ENCODE measurements around the gene RGS9BP. TPM values are rescaled to one million over a fixed set of nuclear protein-coding genes. Genes with fewer than 3 reads are reported as not detected.
"Not testable (repeated sequence)": the region's sequence is repeated elsewhere in the genome, so short reads cannot be mapped to it uniquely, and the experiment has no call there.

The RGS9BP gene
- total and polyA plus RNA-seq, 2 donors (not counting 1 experiment from before 2014, with no cell fraction given), result 0.09 to 0.66 TPM

DNA sequence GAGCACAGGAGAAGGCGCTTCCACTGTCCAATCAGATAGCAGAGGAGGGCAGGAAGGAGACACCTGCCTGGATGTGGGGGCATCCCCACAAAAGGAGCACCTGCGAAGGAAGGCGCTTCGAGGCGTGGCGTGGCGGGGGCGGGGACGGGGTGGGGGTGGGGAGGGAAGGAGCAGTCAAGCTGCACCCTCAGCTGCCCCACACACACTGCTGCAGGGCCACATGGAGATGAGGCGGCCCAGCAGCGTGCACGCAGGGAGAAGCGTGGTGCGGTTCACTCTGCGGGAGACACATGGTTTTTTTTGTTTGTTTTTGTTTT, 22.1 kb upstream of the RGS9BP start:
- H3K9me3 ChIP-seq (ENCODE audit: control insufficient read depth, insufficient read depth, low read depth, low read length), result no peaks in the 10 kb centered on the region
- H3K27ac ChIP-seq (ENCODE audit: insufficient read depth, low read length), result no peak overlapping the region
- no peaks in the 10 kb centered on the region for H3K27me3 ChIP-seq (ENCODE audit: control insufficient read depth, insufficient read depth, low read length)
- no peaks in the 10 kb centered on the region for H4K20me1 ChIP-seq (ENCODE audit: control insufficient read depth, extremely low read depth, insufficient read depth, low read length)
- no peak overlapping the region for H3K9ac ChIP-seq (ENCODE audit: insufficient read depth, low read length)
- no peak overlapping the region for H3K4me3 ChIP-seq (replicated peaks in 1 of 4; ENCODE audit: control extremely low read depth in 1 of 4, insufficient read depth in 1 of 4, low read depth in 3 of 4, low read length in 4 of 4)
- no peaks in the 10 kb centered on the region for H3K79me2 ChIP-seq (ENCODE audit: control insufficient read depth, insufficient read depth, low read length)
- no peak overlapping the region for H2AFZ ChIP-seq (ENCODE audit: low read length)
- no peak for DNase-seq (ENCODE audit: low read depth in 2 of 2)
- H3K36me3 ChIP-seq (ENCODE audit: control insufficient read depth, insufficient read depth, low read length), result peaks cover 5% of the 10 kb centered on the region
- no peak overlapping the region for H3K4me2 ChIP-seq (ENCODE audit: extremely low read depth, insufficient read depth, low read length)
- H3K4me1 ChIP-seq (ENCODE audit: control insufficient read depth, extremely low read depth, insufficient read depth, low read length), result no peaks in the 10 kb centered on the region
- TF ChIP-seq, protein P1, sequence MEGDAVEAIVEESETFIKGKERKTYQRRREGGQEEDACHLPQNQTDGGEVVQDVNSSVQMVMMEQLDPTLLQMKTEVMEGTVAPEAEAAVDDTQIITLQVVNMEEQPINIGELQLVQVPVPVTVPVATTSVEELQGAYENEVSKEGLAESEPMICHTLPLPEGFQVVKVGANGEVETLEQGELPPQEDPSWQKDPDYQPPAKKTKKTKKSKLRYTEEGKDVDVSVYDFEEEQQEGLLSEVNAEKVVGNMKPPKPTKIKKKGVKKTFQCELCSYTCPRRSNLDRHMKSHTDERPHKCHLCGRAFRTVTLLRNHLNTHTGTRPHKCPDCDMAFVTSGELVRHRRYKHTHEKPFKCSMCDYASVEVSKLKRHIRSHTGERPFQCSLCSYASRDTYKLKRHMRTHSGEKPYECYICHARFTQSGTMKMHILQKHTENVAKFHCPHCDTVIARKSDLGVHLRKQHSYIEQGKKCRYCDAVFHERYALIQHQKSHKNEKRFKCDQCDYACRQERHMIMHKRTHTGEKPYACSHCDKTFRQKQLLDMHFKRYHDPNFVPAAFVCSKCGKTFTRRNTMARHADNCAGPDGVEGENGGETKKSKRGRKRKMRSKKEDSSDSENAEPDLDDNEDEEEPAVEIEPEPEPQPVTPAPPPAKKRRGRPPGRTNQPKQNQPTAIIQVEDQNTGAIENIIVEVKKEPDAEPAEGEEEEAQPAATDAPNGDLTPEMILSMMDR (conservative IDR thresholded peaks at IDR 0.05 in 1 of 2, IDR thresholded peaks at IDR 0.05 in 1 of 2; ENCODE audit: low read depth in 1 of 2, low read length in 2 of 2), result no peak
- no peak for TF ChIP-seq EZH2 (IDR thresholded peaks at IDR 0.05; ENCODE audit: low read length, missing control alignments)

DNA sequence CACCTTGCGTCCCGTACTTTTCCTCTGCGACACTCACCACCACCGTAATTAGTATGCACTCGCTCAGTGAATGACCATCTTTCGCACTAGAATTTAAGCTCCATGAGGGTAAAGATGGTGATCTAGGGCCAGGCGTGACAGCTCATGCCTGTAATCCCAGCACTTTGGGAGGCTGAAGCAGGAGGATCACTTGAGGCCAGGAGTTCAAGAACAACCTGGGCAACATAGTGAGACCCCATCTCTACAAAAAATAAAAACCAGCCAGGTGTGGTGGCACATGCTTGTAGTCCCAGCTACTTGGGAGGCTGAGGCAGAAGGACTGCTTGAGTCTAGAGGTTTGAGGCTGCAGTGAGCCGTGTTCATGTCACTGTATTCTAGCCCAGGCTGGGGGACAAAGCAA, 19.3 kb upstream of the RGS9BP start:
- H4K20me1 ChIP-seq (ENCODE audit: control insufficient read depth, extremely low read depth, insufficient read depth, low read length); H3K9me3 ChIP-seq (ENCODE audit: control insufficient read depth, insufficient read depth, low read depth, low read length); H3K4me2 ChIP-seq (ENCODE audit: extremely low read depth, insufficient read depth, low read length); H3K27me3 ChIP-seq (ENCODE audit: control insufficient read depth, insufficient read depth, low read length); H3K4me1 ChIP-seq (ENCODE audit: control insufficient read depth, extremely low read depth, insufficient read depth, low read length); H3K27ac ChIP-seq (ENCODE audit: insufficient read depth, low read length); H3K79me2 ChIP-seq (ENCODE audit: control insufficient read depth, insufficient read depth, low read length); H2AFZ ChIP-seq (ENCODE audit: low read length); DNase-seq (ENCODE audit: low read depth in 2 of 2); H3K9ac ChIP-seq (ENCODE audit: insufficient read depth, low read length); H3K36me3 ChIP-seq (ENCODE audit: control insufficient read depth, insufficient read depth, low read length); H3K4me3 ChIP-seq (replicated peaks in 1 of 4; ENCODE audit: control extremely low read depth in 1 of 4, insufficient read depth in 1 of 4, low read depth in 3 of 4, low read length in 4 of 4): not testable (repeated sequence)

DNA sequence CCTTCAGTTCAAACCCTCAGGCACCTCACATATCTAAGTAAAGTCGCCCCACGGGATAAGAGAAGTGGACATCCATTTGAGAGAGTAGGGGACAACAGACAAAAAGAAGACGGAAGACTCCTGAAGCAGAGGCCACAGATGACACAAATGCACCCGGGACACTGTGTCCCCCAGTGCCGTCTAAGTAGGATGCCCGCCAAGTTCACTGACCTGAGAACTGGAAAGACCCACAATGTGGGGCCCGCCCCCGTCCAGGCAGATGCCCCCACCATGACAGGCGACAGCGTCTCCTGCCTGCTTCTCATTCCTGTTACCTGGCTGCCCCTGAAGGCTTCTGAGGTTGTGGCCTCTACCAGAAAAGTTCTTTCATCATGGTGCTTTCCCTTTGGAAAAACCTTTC, 17.6 kb upstream of the RGS9BP start:
- DNase-seq (ENCODE audit: low read depth in 2 of 2), result no peak

More for the DNA sequence above, 17.6 kb upstream of the RGS9BP start:
- Histone ChIP-seq H3K4me1 (ENCODE audit: control insufficient read depth, extremely low read depth, insufficient read depth, low read length) (no peaks in the 10 kb centered on the region), H3K4me3 (replicated peaks in 1 of 4; ENCODE audit: control extremely low read depth in 1 of 4, insufficient read depth in 1 of 4, low read depth in 3 of 4, low read length in 4 of 4) (no peak overlapping the region), H4K20me1 (ENCODE audit: control insufficient read depth, extremely low read depth, insufficient read depth, low read length) (no peaks in the 10 kb centered on the region), H3K9ac (ENCODE audit: insufficient read depth, low read length) (no peak overlapping the region), H3K9me3 (ENCODE audit: control insufficient read depth, insufficient read depth, low read depth, low read length) (no peaks in the 10 kb centered on the region), H3K4me2 (ENCODE audit: extremely low read depth, insufficient read depth, low read length) (no peak overlapping the region), H2AFZ (ENCODE audit: low read length) (no peak overlapping the region), H3K36me3 (ENCODE audit: control insufficient read depth, insufficient read depth, low read length) (peaks cover 5% of the 10 kb centered on the region), H3K27ac (ENCODE audit: insufficient read depth, low read length) (no peak overlapping the region), H3K79me2 (ENCODE audit: control insufficient read depth, insufficient read depth, low read length) (peaks cover 7% of the 10 kb centered on the region), H3K27me3 (ENCODE audit: control insufficient read depth, insufficient read depth, low read length) (no peaks in the 10 kb centered on the region)
- TF ChIP-seq EZH2 (IDR thresholded peaks at IDR 0.05; ENCODE audit: low read length, missing control alignments), result no peak
- TF ChIP-seq, protein P1 (conservative IDR thresholded peaks at IDR 0.05 in 1 of 2, IDR thresholded peaks at IDR 0.05 in 1 of 2; ENCODE audit: low read depth in 1 of 2, low read length in 2 of 2), result no peak

Data from fibroblast of lung (primary cell).